Spleen (tissue), 11 donors: ENCODE measurements around the gene LIF. TPM values are rescaled to one million over a fixed set of nuclear protein-coding genes. Genes with fewer than 3 reads are reported as not detected.

Experiments used
- DNase-seq: peaks from one replicate; pipeline ENCODE4 v3.0.0-alpha.2; 2020
- H3K27ac ChIP-seq, 8 donors: fragments of 200-600 bp; sonication (generic) in 7 of 8; 1 replicate in 4 of 8; 2 replicates in 4 of 8; pipeline versions ENCODE4 v1.5.0 to v1.8.0; 2016 to 2021; ENCODE audit warnings: inconsistent platforms in 4 of 8, mild to moderate bottlenecking in 4 of 8, moderate library complexity in 1 of 8
- H3K27me3 ChIP-seq, 7 donors: fragments of 200-600 bp; sonication (generic) in 6 of 7; replicated peaks in 1 of 7; 1 replicate in 4 of 7; 2 replicates in 3 of 7; pipeline versions ENCODE4 v1.5.0 to v1.8.0; 2016 to 2021; ENCODE audit warnings: inconsistent platforms in 3 of 7, mild to moderate bottlenecking in 1 of 7
- H3K36me3 ChIP-seq, 6 donors: fragments of 200-600 bp; sonication (generic) in 5 of 6; 1 replicate in 4 of 6; 2 replicates in 2 of 6; pipeline versions ENCODE4 v1.5.0 to v1.8.0; 2016 to 2021; ENCODE audit warnings: inconsistent platforms in 2 of 6
- H3K4me1 ChIP-seq, 6 donors: fragments of 200-600 bp; sonication (generic) in 5 of 6; 1 replicate in 3 of 6; 2 replicates in 3 of 6; pipeline versions ENCODE4 v1.5.0 to v1.8.0; 2016 to 2021; ENCODE audit warnings: inconsistent platforms in 3 of 6
- H3K4me3 ChIP-seq, 8 donors: fragments of 200-600 bp; sonication (generic) in 7 of 8; 1 replicate in 4 of 8; 2 replicates in 4 of 8; pipeline versions ENCODE4 v1.5.0 to v1.8.0; 2016 to 2021; ENCODE audit warnings: inconsistent platforms in 4 of 8, mild to moderate bottlenecking in 4 of 8, moderate library complexity in 2 of 8
- H3K9me3 ChIP-seq, 8 donors: fragments of 200-600 bp; sonication (generic) in 7 of 8; 1 replicate in 4 of 8; 2 replicates in 4 of 8; pipeline versions ENCODE4 v1.5.0 to v1.8.0; 2016 to 2021; ENCODE audit warnings: inconsistent platforms in 4 of 8
- POLR2A ChIP-seq, 3 donors: fragments of 450-650 bp; IDR thresholded peaks; one replicate each; pipeline ENCODE4 v1.5.1; 2017; ENCODE audit warnings: antibody characterized with exemption in 3 of 3, mild to moderate bottlenecking in 1 of 3
- POLR2AphosphoS5 ChIP-seq, 3 donors: sonication (generic); formaldehyde crosslinking; IDR thresholded peaks; one replicate each; pipeline ENCODE4 v1.5.1; 2017; ENCODE audit warnings: antibody characterized with exemption in 3 of 3
- WGBS, 5 donors: extraction: QIAGEN DNeasy Blood & Tissue Kit in 3 of 5; methylation state at CpG; one replicate each; pipeline versions ENCODE4 v1.1.5 to v1.1.7; 2013 to 2018; 5-methylcytosine and 5-hydroxymethylcytosine counted together
- intact Hi-C: fragments of 100-400 bp; cut with DNase I; formaldehyde crosslinking; loops from one replicate; pipeline ENCODE4 v1.15.0; 2023; ENCODE audit warnings: low total_unique reads
- polyA plus RNA-seq, 3 donors: library from polyadenylated mRNA; stranded (reverse); fragments of 200-250 nt; gene quantifications; one replicate each; pipeline ENCODE4 v1.2.1, GENCODE V29; 2013
- total RNA-seq, 7 donors: library from RNA; depleted of rRNA in 3 of 7; stranded (reverse); fragments of >200 nt in 3 of 7; fragmentation: NEBNext Ultra II Directional in 4 of 7; extraction: Animal tissue kit (Norgen Biotek cat#: 25700) in 4 of 7; gene quantifications; one replicate each; pipeline versions ENCODE4 v1.1.0 to v1.2.1, GENCODE V29; 2016 to 2021
- TF ChIP-seq, protein P1 (sequence below), 11 experiments: fragments of 200-600 bp in 7 of 11; fragments of 450-650 bp in 4 of 11; sonication (generic) in 4 of 11; IDR thresholded peaks in 8 of 11; conservative IDR thresholded peaks in 3 of 11; 1 replicate in 7 of 11; 2 replicates in 4 of 11; pipeline versions ENCODE4 v1.4.0 to v1.8.0; 2016 to 2021; ENCODE audit warnings: antibody characterized with exemption in 11 of 11, inconsistent platforms in 4 of 11, mild to moderate bottlenecking in 1 of 11
- donor health status: healthy with polysubstance abuse.
- donor health status: DM: no; HTN: no; CAD: no; lungs with moderate emphysema.
- donor health status: DM: no; HTN: no; CAD: no.
- donor health status: Bipolar disorder and iron deficiency.
- donor health status: healthy.
- donor health status: DM: no; HTN: no; CAD: no.
- donor health status: DM: yes; HTN: yes; CAD: no.

The LIF gene
- total and polyA plus RNA-seq, 10 donors: 0.21 to 3.2 (median 0.85) TPM; not detected in 2

DNA sequence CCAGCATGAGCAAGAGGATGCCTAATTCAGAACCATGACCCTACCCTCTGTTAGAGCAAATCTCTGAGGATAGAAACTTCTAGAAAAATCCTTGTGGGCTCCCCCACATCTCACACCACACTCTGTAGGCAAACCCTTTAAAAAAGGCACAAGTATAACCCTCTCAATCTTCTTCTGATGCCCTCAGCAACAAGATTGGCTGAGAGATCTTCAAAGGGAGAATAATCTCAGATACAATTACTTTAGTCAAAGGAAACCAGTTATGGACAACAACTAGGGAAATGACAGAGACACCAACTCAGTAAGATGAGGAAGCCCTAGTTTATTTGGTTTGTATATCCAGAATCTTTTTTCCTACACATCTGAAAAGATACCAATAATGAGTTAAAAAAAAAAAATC lies 49.2 kb downstream of the LIF start:
- H3K27ac ChIP-seq: peak overlapping the region; percentile 44 to 91 (median 82)
- peak overlapping the region in 1 of 8 donors; percentile 47 for H3K4me3 ChIP-seq
- TF ChIP-seq POLR2A (IDR thresholded peaks at IDR 0.05): no peak
- TF ChIP-seq POLR2AphosphoS5 (IDR thresholded peaks at IDR 0.05): no peak
- no peaks in the 10 kb centered on the region for H3K9me3 ChIP-seq
- intact Hi-C loops: no loop called here
- H3K36me3 ChIP-seq: no peaks in the 10 kb centered on the region
- peaks cover 20 to 69% (median 37%) of the 10 kb centered on the region in 6 donors for H3K4me1 ChIP-seq
- H3K27me3 ChIP-seq: no peaks in the 10 kb centered on the region
- DNase-seq: no peak

DNA sequence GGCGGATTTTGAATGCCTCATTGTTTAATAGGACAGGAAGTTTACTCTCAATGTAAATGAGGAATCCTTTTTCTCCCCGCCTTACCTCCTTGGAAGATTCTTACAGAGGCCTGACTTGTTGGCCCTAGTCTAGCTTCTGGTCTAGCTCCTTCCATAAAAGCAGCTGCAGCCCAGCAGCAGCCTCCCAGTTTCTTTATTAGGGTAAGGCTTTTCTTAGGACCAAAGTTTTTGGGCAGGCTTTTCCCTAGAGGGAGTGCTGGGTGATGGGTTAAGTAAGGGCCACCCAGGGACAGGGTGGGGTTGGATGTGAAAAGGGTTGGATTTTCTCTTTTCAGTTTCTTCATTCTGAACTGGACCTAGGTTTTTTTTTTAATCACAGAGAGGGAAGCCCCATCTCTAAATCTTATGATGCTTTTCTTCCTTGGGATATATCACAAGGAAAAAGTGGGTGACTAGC lies 49.7 kb downstream of the LIF start:
- intact Hi-C loops: no loop called here
- no peak for TF ChIP-seq POLR2AphosphoS5 (IDR thresholded peaks at IDR 0.05)
- TF ChIP-seq POLR2A (IDR thresholded peaks at IDR 0.05): no peak
- TF ChIP-seq, protein P1, sequence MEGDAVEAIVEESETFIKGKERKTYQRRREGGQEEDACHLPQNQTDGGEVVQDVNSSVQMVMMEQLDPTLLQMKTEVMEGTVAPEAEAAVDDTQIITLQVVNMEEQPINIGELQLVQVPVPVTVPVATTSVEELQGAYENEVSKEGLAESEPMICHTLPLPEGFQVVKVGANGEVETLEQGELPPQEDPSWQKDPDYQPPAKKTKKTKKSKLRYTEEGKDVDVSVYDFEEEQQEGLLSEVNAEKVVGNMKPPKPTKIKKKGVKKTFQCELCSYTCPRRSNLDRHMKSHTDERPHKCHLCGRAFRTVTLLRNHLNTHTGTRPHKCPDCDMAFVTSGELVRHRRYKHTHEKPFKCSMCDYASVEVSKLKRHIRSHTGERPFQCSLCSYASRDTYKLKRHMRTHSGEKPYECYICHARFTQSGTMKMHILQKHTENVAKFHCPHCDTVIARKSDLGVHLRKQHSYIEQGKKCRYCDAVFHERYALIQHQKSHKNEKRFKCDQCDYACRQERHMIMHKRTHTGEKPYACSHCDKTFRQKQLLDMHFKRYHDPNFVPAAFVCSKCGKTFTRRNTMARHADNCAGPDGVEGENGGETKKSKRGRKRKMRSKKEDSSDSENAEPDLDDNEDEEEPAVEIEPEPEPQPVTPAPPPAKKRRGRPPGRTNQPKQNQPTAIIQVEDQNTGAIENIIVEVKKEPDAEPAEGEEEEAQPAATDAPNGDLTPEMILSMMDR (IDR thresholded peaks at IDR 0.05 in 8 of 11, conservative IDR thresholded peaks at IDR 0.05 in 3 of 11): no peak
- WGBS, 5 donors: 4 to 23% (median 12%) methylated on average over 2 of the region's 2 CpGs
- Histone ChIP-seq H3K27me3 (no peaks in the 10 kb centered on the region), H3K4me1 (peaks cover 20 to 72% (median 41%) of the 10 kb centered on the region in 6 donors), H3K36me3 (no peaks in the 10 kb centered on the region), H3K27ac (peak overlapping the region; percentile 44 to 91 (median 82)), H3K9me3 (no peaks in the 10 kb centered on the region), H3K4me3 (peak overlapping the region in 1 of 8 donors; percentile 47)
- DNase-seq: no peak

DNA sequence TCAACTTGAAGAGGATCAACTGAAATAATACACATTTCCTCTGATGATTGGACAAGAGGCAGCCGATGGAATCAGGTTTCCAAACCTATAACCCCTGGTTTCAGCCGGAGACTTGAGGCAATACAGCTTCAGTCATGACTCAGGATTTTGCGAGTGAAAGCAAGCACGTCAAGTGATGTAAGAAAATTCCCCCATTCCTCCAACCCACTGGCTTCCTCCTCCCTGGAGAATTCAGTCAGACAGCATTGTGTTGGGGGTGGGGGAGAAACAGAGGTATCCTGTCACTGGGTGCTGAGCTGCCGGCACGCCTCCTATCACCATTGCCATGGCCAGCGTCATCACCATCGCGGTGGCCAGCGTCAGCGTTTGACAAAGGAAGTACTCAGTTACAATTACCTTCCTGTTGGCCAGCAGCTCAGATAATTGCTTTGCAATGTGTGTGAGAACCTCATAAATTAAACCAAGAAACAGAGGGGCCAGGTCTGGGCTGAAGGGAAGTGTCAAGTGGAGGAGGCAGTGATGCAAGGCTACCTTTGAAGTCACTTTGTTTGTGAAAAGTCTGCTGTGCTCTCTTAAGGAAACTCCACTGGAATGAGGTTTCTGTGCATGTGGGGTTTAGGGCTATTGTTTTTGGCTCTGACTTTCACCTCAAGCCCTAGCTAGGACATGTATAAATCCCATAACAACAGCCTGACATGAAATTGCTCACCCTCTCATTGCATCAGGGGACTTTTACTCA lies 50.2 kb downstream of the LIF start:
- intact Hi-C loops: no loop called here
- DNase-seq: peak; percentile 91
- no peaks in the 10 kb centered on the region for H3K27me3 ChIP-seq
- H3K4me3 ChIP-seq: peak overlapping the region in 2 of 8 donors; percentile 0 to 47
- H3K36me3 ChIP-seq: no peaks in the 10 kb centered on the region
- no peaks in the 10 kb centered on the region for H3K9me3 ChIP-seq
- TF ChIP-seq, protein P1 (IDR thresholded peaks at IDR 0.05 in 8 of 11, conservative IDR thresholded peaks at IDR 0.05 in 3 of 11): peak in 1 of 11 experiments; percentile 15
- TF ChIP-seq POLR2A (IDR thresholded peaks at IDR 0.05) (no peak), POLR2AphosphoS5 (IDR thresholded peaks at IDR 0.05) (peak; percentile 54 to 84 (median 78))
- WGBS, 5 donors: 2 to 12% (median 7%) methylated on average over 10 to 11 of the region's 11 CpGs
- H3K27ac ChIP-seq: peak overlapping the region; percentile 44 to 91 (median 82)
- peaks cover 20 to 78% (median 42%) of the 10 kb centered on the region in 6 donors for H3K4me1 ChIP-seq

DNA sequence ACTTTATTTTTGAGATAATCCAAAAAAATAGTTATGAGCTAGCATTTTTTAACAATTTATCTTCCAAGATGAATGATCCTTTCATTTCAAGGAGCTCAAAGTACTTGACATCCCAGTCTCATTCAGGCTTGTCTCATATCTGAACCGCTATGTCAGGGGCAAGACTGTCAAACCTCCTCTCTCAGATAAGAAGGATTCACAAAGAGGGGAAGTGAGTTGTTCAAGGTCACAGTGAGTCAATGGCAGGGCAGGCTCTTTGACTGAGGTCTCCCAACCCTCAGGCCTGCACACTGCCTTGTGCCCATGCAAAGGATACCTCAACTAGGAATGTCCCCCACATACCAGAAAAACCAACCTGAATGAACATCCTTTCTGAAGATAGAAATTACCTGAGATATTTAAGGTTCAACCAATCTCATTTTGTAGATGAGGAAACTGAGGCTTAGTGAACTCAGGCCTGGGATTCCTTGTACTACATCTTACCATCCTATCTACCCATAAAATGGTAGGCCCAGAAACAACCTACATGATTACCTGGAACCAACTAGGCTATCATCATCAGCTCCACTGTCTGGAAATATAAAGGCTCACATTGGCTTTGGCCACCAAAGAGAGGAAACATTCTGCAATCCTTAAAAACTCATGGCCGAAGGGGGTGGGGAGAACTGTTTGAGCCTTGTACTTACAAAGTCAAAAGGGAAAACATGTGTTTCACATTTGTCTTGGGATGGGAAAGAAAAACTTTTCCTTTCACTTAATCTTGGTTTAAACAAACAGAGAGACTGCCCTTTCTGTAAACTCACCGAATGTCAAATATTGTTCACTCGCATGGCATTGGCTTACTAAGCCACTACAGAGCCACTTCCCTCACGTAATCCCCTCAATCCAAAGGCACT lies 51.1 kb downstream of the LIF start:
- Histone ChIP-seq H3K36me3 (no peaks in the 10 kb centered on the region), H3K4me1 (peaks cover 23 to 86% (median 50%) of the 10 kb centered on the region in 6 donors), H3K27me3 (no peaks in the 10 kb centered on the region), H3K4me3 (peak overlapping the region in 2 of 8 donors; percentile 0 to 47), H3K9me3 (no peaks in the 10 kb centered on the region), H3K27ac (peak overlapping the region; percentile 44 to 91 (median 82))
- TF ChIP-seq, protein P1 (IDR thresholded peaks at IDR 0.05 in 8 of 11, conservative IDR thresholded peaks at IDR 0.05 in 3 of 11): no peak
- no peak for TF ChIP-seq POLR2A (IDR thresholded peaks at IDR 0.05)
- WGBS, 5 donors: 46 to 72% (median 55%) methylated on average over 5 of the region's 5 CpGs
- intact Hi-C loops: no loop called here
- DNase-seq: no peak
